ENCODE results near the gene SEC14L5. TPM values are rescaled to one million over a fixed set of nuclear protein-coding genes. Genes with fewer than 3 reads are reported as not detected.

SEC14L5 gene
- total RNA-seq, 1 donor from 2014 or later = not detected

- peak overlapping the region; percentile 99 for H3K27ac Mint-ChIP-seq (ENCODE audit: unreplicated experiment)
- no peak for DNase-seq (ENCODE audit: extremely low spot score, unreplicated experiment)
- peaks cover 61% of the 10 kb centered on the region for H3K4me1 Mint-ChIP-seq (ENCODE audit: unreplicated experiment)
- no peaks in the 10 kb centered on the region for H3K27me3 Mint-ChIP-seq (ENCODE audit: unreplicated experiment)
- H3K4me3 Mint-ChIP-seq (ENCODE audit: unreplicated experiment) = no peak overlapping the region
- H3K9me3 Mint-ChIP-seq (ENCODE audit: unreplicated experiment) = no peaks in the 10 kb centered on the region
- TF ChIP-seq, protein P1, sequence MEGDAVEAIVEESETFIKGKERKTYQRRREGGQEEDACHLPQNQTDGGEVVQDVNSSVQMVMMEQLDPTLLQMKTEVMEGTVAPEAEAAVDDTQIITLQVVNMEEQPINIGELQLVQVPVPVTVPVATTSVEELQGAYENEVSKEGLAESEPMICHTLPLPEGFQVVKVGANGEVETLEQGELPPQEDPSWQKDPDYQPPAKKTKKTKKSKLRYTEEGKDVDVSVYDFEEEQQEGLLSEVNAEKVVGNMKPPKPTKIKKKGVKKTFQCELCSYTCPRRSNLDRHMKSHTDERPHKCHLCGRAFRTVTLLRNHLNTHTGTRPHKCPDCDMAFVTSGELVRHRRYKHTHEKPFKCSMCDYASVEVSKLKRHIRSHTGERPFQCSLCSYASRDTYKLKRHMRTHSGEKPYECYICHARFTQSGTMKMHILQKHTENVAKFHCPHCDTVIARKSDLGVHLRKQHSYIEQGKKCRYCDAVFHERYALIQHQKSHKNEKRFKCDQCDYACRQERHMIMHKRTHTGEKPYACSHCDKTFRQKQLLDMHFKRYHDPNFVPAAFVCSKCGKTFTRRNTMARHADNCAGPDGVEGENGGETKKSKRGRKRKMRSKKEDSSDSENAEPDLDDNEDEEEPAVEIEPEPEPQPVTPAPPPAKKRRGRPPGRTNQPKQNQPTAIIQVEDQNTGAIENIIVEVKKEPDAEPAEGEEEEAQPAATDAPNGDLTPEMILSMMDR (IDR thresholded peaks at IDR 0.05) = no peak
- no peaks in the 10 kb centered on the region for H3K36me3 Mint-ChIP-seq (ENCODE audit: unreplicated experiment)
These were observed 12.3 kb upstream of the SEC14L5 start for GRCh38 chr16:4945560-4946502.

GRCh38 chr16:4946917-4947316, 11.2 kb upstream of the SEC14L5 start:
- no peaks in the 10 kb centered on the region for H3K27me3 Mint-ChIP-seq (ENCODE audit: unreplicated experiment)
- no peaks in the 10 kb centered on the region for H3K36me3 Mint-ChIP-seq (ENCODE audit: unreplicated experiment)
- H3K4me3 Mint-ChIP-seq (ENCODE audit: unreplicated experiment) = no peak overlapping the region
- TF ChIP-seq, protein P1 (IDR thresholded peaks at IDR 0.05) = no peak
- H3K9me3 Mint-ChIP-seq (ENCODE audit: unreplicated experiment) = no peaks in the 10 kb centered on the region
- DNase-seq (ENCODE audit: extremely low spot score, unreplicated experiment) = no peak
- peak overlapping the region; percentile 74 for H3K27ac Mint-ChIP-seq (ENCODE audit: unreplicated experiment)
- H3K4me1 Mint-ChIP-seq (ENCODE audit: unreplicated experiment) = peaks cover 55% of the 10 kb centered on the region

DNA sequence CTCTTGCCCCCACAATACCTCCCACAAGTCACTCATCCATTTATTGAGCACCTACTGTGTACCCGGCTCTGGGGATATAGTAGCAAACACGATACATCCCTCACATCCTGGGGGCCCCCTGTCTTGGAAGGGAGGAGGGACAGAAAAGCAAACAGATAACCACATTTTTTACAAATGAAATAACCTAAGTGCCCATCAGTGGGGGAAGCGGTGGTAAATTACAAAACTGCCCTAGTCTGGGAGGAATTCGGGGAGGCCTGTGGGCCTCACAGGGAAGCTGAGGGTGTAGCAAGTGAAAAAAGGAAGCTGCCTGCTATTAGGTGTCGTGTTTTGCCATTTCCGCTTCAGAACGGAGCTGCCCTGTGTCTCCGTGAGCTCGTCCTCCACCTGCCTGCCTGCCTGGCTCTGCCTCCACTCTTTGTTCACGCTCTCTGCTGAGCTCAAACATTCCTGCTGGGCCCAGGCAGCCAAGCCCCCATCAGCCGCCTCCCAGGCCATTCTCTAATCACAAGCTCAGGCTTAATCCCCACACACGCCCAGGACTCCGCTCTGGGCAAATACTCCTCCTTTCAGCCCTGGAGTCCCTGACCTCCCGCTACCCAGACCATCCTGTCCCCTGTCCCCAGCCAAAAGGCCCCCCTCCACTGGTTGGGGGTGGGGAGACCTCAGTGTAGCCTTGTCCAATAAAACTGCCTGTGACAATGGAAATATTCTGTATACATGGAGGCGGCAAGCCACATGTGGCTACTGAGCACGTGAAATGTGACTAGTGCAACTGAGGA, 10.2 kb upstream of the SEC14L5 start:
- Mint-ChIP-seq H3K36me3 (ENCODE audit: unreplicated experiment) (no peaks in the 10 kb centered on the region), H3K9me3 (ENCODE audit: unreplicated experiment) (no peaks in the 10 kb centered on the region), H3K27me3 (ENCODE audit: unreplicated experiment) (no peaks in the 10 kb centered on the region), H3K4me1 (ENCODE audit: unreplicated experiment) (peaks cover 48% of the 10 kb centered on the region), H3K4me3 (ENCODE audit: unreplicated experiment) (no peak overlapping the region), H3K27ac (ENCODE audit: unreplicated experiment) (peak overlapping the region; percentile 74)
- TF ChIP-seq, protein P1 (IDR thresholded peaks at IDR 0.05) = no peak
- no peak for DNase-seq (ENCODE audit: extremely low spot score, unreplicated experiment)

DNA sequence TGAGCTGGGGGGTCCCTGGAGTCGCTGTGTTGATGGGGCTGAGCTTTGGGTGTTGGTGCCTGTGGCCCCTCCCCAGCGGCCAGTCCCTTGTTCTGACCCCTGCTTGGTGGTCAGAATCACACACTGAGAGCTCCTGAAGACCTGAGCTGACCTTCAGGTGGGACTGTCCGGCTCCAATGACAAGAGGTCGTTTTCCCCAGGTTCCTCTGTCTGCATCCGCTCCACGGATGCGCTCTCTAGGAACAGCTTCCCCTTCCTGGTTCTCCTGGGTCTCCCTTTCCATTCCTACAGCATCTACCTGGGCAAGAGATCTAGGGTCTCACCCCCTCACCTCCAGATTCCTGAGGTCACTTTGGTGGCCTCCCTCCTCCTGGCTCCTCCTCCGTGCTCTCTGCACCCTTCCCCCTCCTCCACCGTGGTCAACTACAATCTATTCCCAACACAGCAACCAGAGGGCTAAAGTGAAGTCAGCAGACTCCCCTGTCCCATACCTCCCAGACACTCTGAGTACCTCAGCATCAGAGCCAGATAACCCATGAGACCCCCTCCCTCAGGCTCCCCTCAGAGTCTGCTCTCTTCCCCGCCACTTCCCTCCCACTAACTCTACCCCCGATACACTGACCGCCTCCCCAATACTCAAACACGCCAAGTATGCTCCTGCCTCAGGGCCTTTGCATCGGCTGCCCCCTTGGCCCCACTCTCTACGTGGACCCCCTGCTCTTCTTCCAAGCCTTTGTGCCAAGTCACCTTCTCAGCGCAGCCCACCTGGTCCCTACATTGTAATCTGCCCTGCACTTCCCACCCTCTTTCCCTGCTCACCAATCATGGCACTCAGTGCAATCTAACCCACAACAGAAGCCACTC, 9.0 kb upstream of the SEC14L5 start:
- H3K4me1 Mint-ChIP-seq (ENCODE audit: unreplicated experiment) = peaks cover 36% of the 10 kb centered on the region
- H3K27ac Mint-ChIP-seq (ENCODE audit: unreplicated experiment) = no peak overlapping the region
- H3K9me3 Mint-ChIP-seq (ENCODE audit: unreplicated experiment) = no peaks in the 10 kb centered on the region
- TF ChIP-seq, protein P1 (IDR thresholded peaks at IDR 0.05) = no peak
- H3K36me3 Mint-ChIP-seq (ENCODE audit: unreplicated experiment) = no peaks in the 10 kb centered on the region
- H3K4me3 Mint-ChIP-seq (ENCODE audit: unreplicated experiment) = no peak overlapping the region
- no peaks in the 10 kb centered on the region for H3K27me3 Mint-ChIP-seq (ENCODE audit: unreplicated experiment)
- DNase-seq (ENCODE audit: extremely low spot score, unreplicated experiment) = no peak

Data from osteocyte (in vitro differentiated cells).